Heart left ventricle (tissue), 13 donors: ENCODE data around the gene HELB.

ENCODE experiments used
- POLR2A ChIP-seq, 2 donors: fragments of 450-650 bp; IDR thresholded peaks; one replicate each; pipeline ENCODE4 v1.6.1; 2017; ENCODE audit warnings: antibody characterized with exemption in 2 of 2, mild to moderate bottlenecking in 2 of 2, moderate library complexity in 2 of 2
- TF ChIP-seq, protein P1 (sequence below), 12 donors: fragments of 200-600 bp; sonication (generic) in 4 of 12; IDR thresholded peaks; one replicate each; pipeline versions ENCODE4 v1.5.0 to v1.8.0; 2018 to 2022; ENCODE audit warnings: antibody characterized with exemption in 12 of 12, mild to moderate bottlenecking in 5 of 12
- donor health status: ischemic (EF 13 %, LVEDD 7.1; RV severe dilation, severe dysfunction).
- donor health status: DM: no; HTN: yes; CAD: no.
- donor health status: DM: no; HTN: no; CAD: no.
- donor health status: ischemic (EF 25% LVEDD 6.9; RV normal size, moderate dysfunction).
- donor health status: ischemic (EF 25% LVEDD 5.7; RV mildly dilated, moderate dysfunction).
- donor health status: ischemic (EF 35%, LVEDD 5.7; RV mildly dilated, moderate dysfunction).
- donor health status: nonischemic (EF 11% LVEDD 7.7; RV severe dilation, severe dysfunction).
- donor health status: DM: yes; HTN: yes; CAD: no.
- donor health status: PGD.
- donor health status: ischemic (EF 29% LVEDD 5.4; RV normal size, mild dysfunction).
- donor health status: nonischemic (EF 23%, LVEDD 6.1; RV moderate dilation, normal function).

DNA sequence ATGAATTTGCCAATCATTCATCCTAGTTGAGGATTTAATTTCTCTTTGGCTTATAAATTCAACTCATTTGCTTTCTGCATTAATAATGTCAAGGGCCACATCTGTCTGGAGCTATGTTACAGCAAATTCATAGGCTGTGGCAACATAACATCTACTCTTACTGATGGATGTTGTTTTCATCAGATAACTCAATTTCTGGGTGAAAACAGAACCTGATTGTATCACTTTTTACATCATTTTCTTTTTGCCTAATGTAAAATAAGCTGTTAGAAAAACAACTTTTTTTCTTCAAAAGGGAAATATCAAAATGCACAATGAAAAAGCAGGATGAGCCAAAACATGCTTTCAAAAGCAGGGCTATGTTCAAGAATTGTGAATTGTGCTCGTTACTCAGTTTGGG, 73.3 kb downstream of the HELB start:
- TF ChIP-seq, protein P1, sequence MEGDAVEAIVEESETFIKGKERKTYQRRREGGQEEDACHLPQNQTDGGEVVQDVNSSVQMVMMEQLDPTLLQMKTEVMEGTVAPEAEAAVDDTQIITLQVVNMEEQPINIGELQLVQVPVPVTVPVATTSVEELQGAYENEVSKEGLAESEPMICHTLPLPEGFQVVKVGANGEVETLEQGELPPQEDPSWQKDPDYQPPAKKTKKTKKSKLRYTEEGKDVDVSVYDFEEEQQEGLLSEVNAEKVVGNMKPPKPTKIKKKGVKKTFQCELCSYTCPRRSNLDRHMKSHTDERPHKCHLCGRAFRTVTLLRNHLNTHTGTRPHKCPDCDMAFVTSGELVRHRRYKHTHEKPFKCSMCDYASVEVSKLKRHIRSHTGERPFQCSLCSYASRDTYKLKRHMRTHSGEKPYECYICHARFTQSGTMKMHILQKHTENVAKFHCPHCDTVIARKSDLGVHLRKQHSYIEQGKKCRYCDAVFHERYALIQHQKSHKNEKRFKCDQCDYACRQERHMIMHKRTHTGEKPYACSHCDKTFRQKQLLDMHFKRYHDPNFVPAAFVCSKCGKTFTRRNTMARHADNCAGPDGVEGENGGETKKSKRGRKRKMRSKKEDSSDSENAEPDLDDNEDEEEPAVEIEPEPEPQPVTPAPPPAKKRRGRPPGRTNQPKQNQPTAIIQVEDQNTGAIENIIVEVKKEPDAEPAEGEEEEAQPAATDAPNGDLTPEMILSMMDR (IDR thresholded peaks at IDR 0.05): no peak
- TF ChIP-seq POLR2A (IDR thresholded peaks at IDR 0.05): no peak
